CD4-positive, alpha-beta T cell treated with Interleukin-10 for 1 hour (primary cell): ENCODE results near the gene MAJIN.

Experiments
- DNase-seq: peaks from one replicate; pipeline ENCODE4 v3.0.0-alpha.2; 2020

Gene MAJIN

GRCh38 chr11:64909653-64910343 is 62.1 kb downstream of the MAJIN start:
- DNase-seq: no peak

GRCh38 chr11:64908766-64909165 is 63.1 kb downstream of the MAJIN start:
- no peak for DNase-seq

DNA sequence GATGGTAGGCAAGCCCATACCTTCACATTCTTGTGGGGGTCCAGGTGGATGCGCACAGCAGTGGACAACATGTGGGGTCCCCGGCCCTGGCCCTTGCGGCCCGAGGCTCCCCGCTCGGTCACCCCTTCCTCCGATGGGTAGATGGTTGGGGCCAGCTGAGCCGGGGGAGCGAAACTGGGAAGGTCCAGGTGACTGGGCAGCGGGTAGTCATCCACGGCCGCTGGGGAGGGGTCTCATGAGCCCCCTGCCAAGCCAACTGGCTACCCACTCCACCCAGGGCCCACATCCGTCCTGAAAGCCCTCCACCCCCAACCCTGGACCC is 65.6 kb downstream of the MAJIN start:
- DNase-seq: no peak

DNA sequence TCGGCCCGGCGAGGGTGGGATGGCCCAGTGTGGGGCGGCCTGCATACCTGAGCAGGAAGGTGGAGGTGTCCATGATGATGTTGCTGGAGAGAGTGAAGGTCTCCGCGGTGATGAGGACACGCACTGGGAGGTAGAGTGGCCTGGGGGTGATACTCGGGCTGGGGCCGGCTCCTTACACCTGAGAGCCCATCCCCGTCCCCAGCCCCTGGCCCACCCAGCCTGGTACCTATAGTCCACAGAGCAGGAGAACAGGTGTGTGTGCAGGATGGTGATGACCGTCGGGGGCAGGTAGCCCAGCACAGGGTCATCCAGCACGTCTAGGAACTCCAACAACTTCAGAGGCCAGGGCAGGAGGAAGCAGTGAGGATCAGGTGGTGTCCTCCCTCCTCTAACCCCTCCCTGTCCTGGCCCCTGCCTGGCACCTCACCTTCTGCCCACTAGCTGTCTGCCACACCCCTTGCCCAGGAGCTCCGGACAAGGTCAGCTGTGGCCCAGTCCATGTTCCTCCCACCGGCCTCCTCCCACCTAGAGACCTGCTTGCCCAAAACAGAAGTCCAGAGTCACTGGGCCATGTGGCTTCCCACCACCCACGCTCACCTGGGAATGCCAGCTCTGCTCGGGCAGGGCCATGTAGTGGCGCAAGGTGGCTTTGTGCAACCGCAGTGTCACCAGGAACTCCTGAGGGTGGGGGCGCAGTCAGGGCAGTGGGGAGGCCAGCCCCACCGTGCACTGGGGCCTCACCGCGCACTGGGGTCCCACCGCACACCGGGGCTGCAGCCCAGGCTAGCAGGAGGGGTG is 66.2 kb downstream of the MAJIN start:
- no peak for DNase-seq

GRCh38 chr11:64903291-64903833 is 68.5 kb downstream of the MAJIN start:
- no peak for DNase-seq

DNA sequence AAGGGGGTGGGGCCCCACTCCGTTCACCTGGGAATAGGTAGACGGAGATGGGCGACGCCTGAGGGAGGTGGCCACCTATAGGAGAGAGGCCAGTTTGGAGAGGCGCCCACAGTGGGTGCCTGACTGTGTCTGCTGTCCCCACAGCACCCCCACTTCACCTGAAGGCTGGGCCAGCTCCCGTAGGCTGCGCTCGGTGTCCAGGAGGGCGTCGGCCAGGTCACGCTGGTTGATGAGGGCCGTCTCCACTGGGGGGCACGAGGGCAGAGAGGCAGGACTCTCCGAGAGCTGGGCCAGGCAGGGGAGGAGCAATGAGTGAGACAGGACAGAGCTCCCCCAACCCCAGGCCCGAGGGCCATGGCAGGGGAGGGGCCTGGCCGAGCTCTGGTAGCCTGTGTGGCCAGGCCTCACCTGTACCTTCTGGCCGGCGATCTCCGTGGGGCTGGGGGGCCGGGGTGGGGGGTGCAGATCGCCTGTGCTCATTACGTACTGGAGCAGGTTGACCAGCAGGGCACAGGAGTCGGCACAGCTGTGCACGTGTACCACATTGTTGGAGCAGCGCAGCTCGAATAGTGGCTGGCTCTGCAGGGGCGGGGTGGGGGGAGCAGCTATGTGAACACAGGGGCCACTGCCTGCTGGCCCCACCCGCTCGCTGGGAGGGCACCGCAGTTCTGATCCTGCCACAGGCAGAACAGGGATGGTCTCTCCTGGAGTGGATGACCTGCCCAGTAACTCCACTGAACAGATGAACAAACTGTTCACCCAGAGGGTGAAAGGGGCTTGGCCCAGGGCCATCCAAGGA is 69.6 kb downstream of the MAJIN start:
- DNase-seq: no peak

DNA sequence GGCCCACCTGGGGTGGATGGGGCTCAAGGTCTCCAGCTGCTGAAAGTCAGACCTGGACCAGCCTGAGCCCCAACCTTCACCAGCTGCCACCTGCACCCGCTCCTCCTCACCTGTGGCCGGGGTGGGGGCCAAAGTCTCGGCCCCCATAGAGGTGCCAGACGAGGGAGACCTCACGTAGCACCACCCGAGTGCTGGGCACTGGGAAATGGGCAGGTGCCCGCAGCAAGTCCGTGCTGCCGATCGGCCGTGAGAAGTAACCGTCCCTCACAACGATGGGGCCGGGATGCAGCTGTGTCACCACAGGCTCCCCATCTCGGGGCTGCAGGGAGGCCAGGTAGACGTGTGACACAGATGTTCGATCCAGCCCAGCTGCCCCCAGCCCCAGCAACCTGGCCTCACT is 71.1 kb downstream of the MAJIN start:
- no peak for DNase-seq

DNA sequence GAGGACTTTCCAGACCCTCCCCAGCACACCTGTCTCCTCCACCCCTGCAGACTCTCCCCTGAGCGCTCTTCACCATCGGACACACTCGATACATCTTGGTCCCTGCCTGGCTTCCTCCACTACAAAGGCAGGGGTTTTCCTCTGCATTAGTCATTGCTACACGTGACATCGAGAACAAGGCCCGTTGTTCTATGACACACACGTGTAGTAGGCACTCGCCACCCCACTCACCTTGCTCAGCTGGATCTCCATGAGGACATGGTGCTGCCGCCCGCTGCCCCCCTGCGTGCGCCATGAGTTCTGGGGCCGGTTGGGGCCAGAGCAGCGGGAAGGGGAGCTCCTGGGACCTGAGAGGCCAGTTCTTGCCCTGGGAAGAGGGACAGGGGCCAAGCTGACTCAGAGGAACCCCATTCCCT is 71.6 kb downstream of the MAJIN start:
- peak; percentile 87 for DNase-seq

GRCh38 chr11:64898541-64898940 is 73.4 kb downstream of the MAJIN start:
- DNase-seq: no peak

- DNase-seq: no peak
Measured at GRCh38 chr11:64898076-64898445, 73.8 kb downstream of the MAJIN start.

- DNase-seq: no peak
Measured at GRCh38 chr11:64897381-64898075, 74.4 kb downstream of the MAJIN start.

DNA sequence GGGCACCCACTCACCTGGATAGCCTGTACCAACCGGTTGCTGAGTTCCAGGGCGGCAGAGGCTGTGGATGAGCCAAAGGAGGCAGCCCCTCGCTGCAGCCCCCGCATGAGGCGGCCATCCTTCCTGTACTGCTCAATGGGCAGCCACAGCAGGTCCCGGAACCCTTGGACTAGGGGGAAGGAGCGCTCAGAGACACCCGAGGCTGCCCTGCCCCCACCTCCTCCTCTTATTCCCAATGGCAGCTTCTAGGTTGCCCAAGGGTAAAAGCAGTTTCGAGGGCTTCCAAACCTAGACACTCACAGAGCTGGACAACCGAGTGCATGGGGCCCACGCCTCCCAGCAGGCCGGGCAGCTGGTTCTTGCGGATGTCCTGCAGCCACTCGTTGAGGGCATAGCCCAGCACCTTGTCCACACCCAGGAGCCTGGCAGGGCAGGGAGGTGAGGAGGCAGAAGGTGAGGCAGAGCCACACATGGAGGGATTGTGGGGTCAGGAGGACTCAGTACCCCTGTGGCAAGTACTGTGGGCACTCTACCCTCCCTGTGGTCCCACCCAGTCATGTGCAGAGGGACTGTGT is 75.4 kb downstream of the MAJIN start:
- DNase-seq: no peak

DNA sequence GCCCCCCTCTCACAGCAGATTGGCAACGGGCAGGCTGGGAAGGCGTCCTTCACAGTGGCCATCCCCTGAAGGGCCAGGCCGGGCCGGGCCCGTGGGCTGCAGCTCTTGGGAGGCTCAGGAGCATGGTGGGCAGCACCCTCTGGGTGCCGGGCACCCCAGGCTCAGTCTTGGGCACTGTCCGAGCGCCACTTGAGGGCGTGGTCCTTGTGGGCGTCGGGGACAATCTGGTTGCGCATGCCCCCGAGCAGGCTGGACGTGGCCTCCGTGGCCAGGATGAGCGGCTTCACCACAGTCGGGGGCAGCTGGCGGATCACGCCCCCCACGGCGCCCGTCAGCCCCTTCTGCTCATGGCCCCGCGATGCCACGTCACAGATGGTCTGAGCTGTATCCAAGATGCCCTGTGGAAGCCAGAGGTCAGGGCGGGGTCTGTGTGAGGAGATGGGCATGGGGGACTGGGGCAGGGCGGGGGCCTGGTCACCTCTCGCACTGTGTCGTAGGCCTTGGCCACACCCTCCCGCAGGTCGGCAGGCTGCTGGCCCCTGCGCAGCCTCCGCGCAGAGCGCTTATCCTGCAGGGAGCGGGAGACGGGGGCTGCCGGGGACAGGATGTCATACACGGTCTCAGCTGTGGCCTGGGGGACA is 77.0 kb downstream of the MAJIN start:
- no peak for DNase-seq

- peak; percentile 90 for DNase-seq
Measured at GRCh38 chr11:64894070-64894811, 77.7 kb downstream of the MAJIN start.

GRCh38 chr11:64893194-64894069 is 78.5 kb downstream of the MAJIN start:
- DNase-seq: no peak

DNA sequence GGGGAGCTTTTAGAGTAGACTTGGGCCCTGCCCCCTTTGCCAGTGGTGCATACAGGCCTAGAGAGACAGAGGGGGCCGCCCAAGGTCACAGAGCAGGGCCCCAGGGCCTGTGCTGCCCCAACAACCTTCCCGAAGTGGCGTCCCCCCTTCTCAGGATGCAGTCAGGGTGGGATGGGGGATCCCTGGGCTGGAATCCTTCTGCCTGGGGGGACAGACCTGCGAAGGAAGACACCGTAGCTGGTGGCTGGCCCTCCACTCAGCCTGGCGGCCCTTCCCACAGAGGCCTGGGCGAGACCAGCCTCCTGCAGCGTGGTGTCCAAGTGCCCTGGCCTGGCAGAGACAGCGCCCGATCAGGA is 79.1 kb downstream of the MAJIN start:
- DNase-seq: no peak

GRCh38 chr11:64892411-64892831 is 79.5 kb downstream of the MAJIN start:
- DNase-seq: no peak

DNA sequence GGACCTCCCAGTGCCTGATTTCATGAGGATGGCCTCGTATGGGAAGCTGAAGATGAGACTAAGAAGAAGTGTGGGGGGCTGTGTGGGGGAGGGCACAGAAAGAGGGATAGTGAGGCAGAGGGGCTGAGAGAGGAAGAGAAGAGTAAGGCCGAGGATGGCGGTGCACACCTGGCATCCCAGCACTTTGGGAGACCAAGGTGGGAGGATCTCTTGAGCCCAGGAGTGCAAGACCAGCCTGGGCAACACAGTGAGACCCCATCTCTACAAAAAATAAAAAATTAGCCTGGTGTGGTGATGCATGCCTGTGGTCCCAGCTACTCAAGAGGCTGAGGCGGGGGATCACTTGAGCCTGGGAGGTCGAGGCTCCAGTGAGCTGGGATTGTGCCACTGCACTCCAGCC is 80.0 kb downstream of the MAJIN start:
- no peak for DNase-seq

DNA sequence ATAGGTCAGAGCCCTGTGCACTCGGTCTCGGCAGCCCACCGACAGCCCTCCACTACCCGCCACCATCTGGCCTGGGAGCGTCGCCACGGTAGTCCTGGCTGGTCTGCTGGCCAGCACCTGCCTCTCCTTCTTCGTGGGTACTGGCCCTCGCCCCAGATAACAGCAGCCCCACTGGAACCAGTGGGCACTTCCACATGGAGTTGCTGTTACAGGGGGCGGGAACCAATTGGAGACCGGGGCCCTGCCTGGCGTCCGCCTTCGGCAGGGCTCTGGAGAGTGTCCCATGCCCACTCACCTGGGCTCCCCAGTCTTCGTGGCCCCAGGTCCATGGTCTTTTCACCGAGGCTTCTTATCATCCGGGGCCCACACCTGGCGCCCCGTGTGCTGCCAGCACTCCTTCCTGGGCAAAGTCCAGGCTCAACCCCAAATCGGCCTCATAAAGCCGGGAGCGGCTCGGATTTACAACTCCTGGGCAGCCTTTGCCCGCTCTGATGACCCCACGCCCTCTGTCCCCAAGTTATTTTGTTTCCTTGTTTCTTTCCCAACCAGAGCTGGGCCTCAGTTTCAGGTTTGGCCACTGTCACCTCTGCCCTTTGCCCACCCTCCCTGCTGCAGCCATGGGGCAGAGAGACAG is 80.6 kb downstream of the MAJIN start:
- DNase-seq: no peak

GRCh38 chr11:64890522-64890939 is 81.4 kb downstream of the MAJIN start:
- no peak for DNase-seq
